ENCODE measurements around the gene PRR23E. TPM values are rescaled to one million over a fixed set of nuclear protein-coding genes. Genes with fewer than 3 reads are reported as not detected.

Gene PRR23E
- not detected for total RNA-seq
- not detected for polyA plus RNA-seq
- long read RNA-seq, donor 1, result 0 reads
- long read RNA-seq, donor 2, result 0 reads

DNA sequence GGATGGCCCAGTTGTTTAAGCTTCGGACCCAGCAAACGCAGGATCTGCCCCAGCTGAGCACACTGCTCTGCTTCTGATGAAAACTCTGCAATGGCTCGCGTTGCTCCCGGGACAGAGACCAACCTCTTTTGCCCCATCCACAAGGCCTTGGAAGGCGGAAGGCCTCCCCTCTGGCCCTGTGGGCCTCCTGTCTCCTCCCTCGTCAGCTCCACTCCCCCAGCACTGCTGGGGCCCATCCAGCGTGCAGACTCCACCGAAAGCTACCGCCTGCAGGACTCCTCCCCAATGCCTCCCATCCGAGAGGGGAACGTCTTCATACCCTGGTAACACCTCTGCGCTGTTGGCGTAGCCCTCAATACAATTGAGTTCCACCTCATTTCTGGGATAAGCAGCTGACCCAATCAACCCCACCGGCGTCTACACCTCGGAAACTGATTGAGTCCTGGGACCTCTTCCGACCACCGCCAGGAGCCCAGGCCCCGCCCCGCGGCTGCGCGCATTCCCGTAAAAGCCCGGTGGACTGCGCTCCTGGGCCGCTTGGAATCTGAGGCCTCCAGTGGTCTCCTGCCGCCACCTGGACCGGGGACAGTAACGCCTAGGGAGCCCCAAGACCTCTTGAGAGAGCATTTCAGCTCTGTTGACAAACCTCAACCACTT, at the start of gene PRR23E:
PRR23E (plus strand) TSS at position 556 of the 657 bp plus-strand sequence. CDS start 3,555 bp downstream, outside the sequence.
- 90 to 91% methylated on average over 31 of the region's 31 CpGs for WGBS, 2 donors
- no peaks in the 10 kb centered on the region for H3K27me3 ChIP-seq (ENCODE audit: control insufficient read depth in 1 of 2, insufficient read depth in 2 of 2, low read length in 1 of 2)
- intact Hi-C loops (cut with DNase I), result no loop called here
- H3K27ac ChIP-seq (ENCODE audit: low read depth in 1 of 2, low read length in 2 of 2), result no peak within 1 kb of the TSS
- H3K4me1 ChIP-seq (ENCODE audit: control insufficient read depth in 1 of 2, insufficient read depth in 2 of 2, low read length in 2 of 2), result no peaks in the 10 kb centered on the region
- H3K36me3 ChIP-seq (ENCODE audit: control insufficient read depth in 1 of 2, insufficient read depth in 2 of 2, low read length in 1 of 2), result no peaks in the 10 kb centered on the region
- peaks cover 1% of the 10 kb centered on the region for H3K9me3 ChIP-seq (ENCODE audit: control insufficient read depth, low read length)
- no peak for DNase-seq
- no peak for ATAC-seq (ENCODE audit: low FRiP score)
- H3K4me3 ChIP-seq (ENCODE audit: low read length in 2 of 2), result no peak within 1 kb of the TSS

- 80 to 99% methylated on average over 2 of the region's 2 CpGs for WGBS, 2 donors
- no peak overlapping the region for H3K27ac ChIP-seq (ENCODE audit: low read depth in 1 of 2, low read length in 2 of 2)
- intact Hi-C loops (cut with DNase I), result no loop called here
Observed at GRCh38 chr3:127143172-127143571, 49.8 kb upstream of the PRR23E start.

DNA sequence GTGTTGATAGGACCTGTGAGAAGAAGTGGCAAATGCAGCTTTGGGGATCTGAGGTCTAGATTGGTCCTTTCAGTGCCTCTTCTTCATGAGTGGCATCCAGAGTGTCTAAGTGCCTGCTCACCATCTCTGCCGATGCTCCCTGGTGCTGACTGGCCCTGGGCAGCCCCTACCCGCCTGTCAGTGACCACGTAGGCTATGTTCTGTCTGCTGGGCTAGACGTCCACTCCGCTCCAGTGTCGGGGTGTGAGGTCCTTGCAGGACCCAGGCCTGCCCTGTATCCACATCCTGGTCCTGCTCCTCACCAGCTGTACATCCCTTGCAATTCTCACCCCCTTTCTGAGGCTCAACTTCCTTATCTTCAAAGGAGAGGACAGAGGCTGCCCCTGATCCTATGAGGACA, 48.3 kb upstream of the PRR23E start:
- intact Hi-C loops (cut with DNase I), result no loop called here
- H3K9me3 ChIP-seq (ENCODE audit: control insufficient read depth, low read length), result no peaks in the 10 kb centered on the region
- no peak for DNase-seq
- H3K27me3 ChIP-seq (ENCODE audit: control insufficient read depth in 1 of 2, insufficient read depth in 2 of 2, low read length in 1 of 2), result no peaks in the 10 kb centered on the region
- no peaks in the 10 kb centered on the region for H3K4me1 ChIP-seq (ENCODE audit: control insufficient read depth in 1 of 2, insufficient read depth in 2 of 2, low read length in 2 of 2)
- WGBS, 2 donors, result 87 to 91% methylated on average over 6 of the region's 6 CpGs
- ATAC-seq (ENCODE audit: low FRiP score), result no peak
- H3K4me3 ChIP-seq (ENCODE audit: low read length in 2 of 2), result no peak overlapping the region
- H3K27ac ChIP-seq (ENCODE audit: low read depth in 1 of 2, low read length in 2 of 2), result no peak overlapping the region
- no peaks in the 10 kb centered on the region for H3K36me3 ChIP-seq (ENCODE audit: control insufficient read depth in 1 of 2, insufficient read depth in 2 of 2, low read length in 1 of 2)

More at GRCh38 chr3:127143172-127143571, 49.8 kb upstream of the PRR23E start:
- ATAC-seq (ENCODE audit: low FRiP score) (no peak), DNase-seq (no peak)
- no peaks in the 10 kb centered on the region for H3K27me3 ChIP-seq (ENCODE audit: control insufficient read depth in 1 of 2, insufficient read depth in 2 of 2, low read length in 1 of 2)
- no peaks in the 10 kb centered on the region for H3K9me3 ChIP-seq (ENCODE audit: control insufficient read depth, low read length)
- H3K4me3 ChIP-seq (ENCODE audit: low read length in 2 of 2), result no peak overlapping the region
- no peaks in the 10 kb centered on the region for H3K36me3 ChIP-seq (ENCODE audit: control insufficient read depth in 1 of 2, insufficient read depth in 2 of 2, low read length in 1 of 2)
- no peaks in the 10 kb centered on the region for H3K4me1 ChIP-seq (ENCODE audit: control insufficient read depth in 1 of 2, insufficient read depth in 2 of 2, low read length in 2 of 2)

DNA sequence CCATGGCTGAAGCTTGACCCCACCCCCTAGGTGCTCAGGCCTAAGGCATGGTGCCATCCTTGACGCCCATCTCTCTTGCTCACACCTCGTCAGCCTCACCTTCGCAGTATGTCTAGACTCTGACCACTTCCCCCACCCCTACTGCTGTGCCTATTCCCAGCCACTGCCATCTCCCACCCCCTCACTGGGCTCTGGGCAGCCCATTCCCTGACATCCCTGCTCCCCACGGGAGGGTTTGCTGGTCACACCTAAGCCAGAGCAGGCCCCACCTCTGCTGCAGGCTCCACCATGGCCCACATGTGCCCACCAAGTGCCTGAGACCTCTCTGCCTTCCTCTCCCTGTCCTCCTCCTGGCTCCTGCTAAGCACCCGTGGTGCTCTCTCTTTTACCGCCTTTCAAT, 47.7 kb upstream of the PRR23E start:
- intact Hi-C loops (cut with DNase I), result no loop called here
- Histone ChIP-seq H3K27me3 (ENCODE audit: control insufficient read depth in 1 of 2, insufficient read depth in 2 of 2, low read length in 1 of 2) (no peaks in the 10 kb centered on the region), H3K9me3 (ENCODE audit: control insufficient read depth, low read length) (no peaks in the 10 kb centered on the region), H3K4me3 (ENCODE audit: low read length in 2 of 2) (no peak overlapping the region), H3K36me3 (ENCODE audit: control insufficient read depth in 1 of 2, insufficient read depth in 2 of 2, low read length in 1 of 2) (no peaks in the 10 kb centered on the region), H3K4me1 (ENCODE audit: control insufficient read depth in 1 of 2, insufficient read depth in 2 of 2, low read length in 2 of 2) (no peaks in the 10 kb centered on the region), H3K27ac (ENCODE audit: low read depth in 1 of 2, low read length in 2 of 2) (no peak overlapping the region)
- no peak for DNase-seq
- WGBS, 2 donors, result 88 to 90% methylated on average over 6 of the region's 6 CpGs
- no peak for ATAC-seq (ENCODE audit: low FRiP score)

- no peak for ATAC-seq (ENCODE audit: low FRiP score)
- intact Hi-C loops (cut with DNase I), result no loop called here
- Histone ChIP-seq H3K27me3 (ENCODE audit: control insufficient read depth in 1 of 2, insufficient read depth in 2 of 2, low read length in 1 of 2) (no peaks in the 10 kb centered on the region), H3K9me3 (ENCODE audit: control insufficient read depth, low read length) (no peaks in the 10 kb centered on the region), H3K4me3 (ENCODE audit: low read length in 2 of 2) (no peak overlapping the region), H3K4me1 (ENCODE audit: control insufficient read depth in 1 of 2, insufficient read depth in 2 of 2, low read length in 2 of 2) (no peaks in the 10 kb centered on the region), H3K27ac (ENCODE audit: low read depth in 1 of 2, low read length in 2 of 2) (no peak overlapping the region), H3K36me3 (ENCODE audit: control insufficient read depth in 1 of 2, insufficient read depth in 2 of 2, low read length in 1 of 2) (no peaks in the 10 kb centered on the region)
- WGBS, 2 donors, result 82 to 84% methylated on average over 8 of the region's 8 CpGs
- no peak for DNase-seq
Observed at GRCh38 chr3:127147291-127147885, 45.5 kb upstream of the PRR23E start.

DNA sequence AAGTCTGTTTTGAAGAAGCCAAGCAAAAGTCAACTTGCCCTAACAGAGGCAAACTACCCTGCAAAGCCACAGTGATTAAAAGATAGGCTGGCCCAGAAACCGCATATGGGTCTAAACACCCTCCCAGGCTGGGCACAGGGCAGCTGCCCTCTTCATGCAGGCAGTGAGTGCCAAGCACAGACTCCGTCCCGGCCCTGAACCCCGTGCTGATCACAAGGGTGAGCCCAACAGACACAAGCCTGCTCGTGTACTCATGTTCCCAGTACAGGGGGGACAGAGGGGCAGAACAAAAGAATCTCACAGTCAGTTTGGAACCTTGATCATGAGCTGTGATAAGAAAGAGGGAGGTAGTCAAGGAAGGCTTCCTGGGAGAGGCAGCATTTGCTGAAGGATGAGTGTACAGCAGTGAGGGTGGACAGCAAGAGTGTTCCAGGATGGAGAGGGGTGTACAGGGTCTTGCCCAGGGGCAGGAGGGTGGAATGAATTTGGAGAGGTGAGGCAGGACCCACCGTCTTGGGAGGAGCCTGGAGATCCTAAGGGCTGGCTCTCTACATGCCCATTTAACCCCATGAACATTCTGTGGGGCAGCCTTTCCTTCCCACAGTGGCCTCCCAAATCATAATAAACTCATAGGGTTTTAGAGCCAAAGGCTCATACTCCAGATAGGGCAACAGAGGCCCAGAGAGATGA, 43.2 kb upstream of the PRR23E start:
- Histone ChIP-seq H3K4me3 (ENCODE audit: low read length in 2 of 2) (no peak overlapping the region), H3K9me3 (ENCODE audit: control insufficient read depth, low read length) (no peaks in the 10 kb centered on the region), H3K36me3 (ENCODE audit: control insufficient read depth in 1 of 2, insufficient read depth in 2 of 2, low read length in 1 of 2) (no peaks in the 10 kb centered on the region), H3K27me3 (ENCODE audit: control insufficient read depth in 1 of 2, insufficient read depth in 2 of 2, low read length in 1 of 2) (no peaks in the 10 kb centered on the region), H3K27ac (ENCODE audit: low read depth in 1 of 2, low read length in 2 of 2) (no peak overlapping the region), H3K4me1 (ENCODE audit: control insufficient read depth in 1 of 2, insufficient read depth in 2 of 2, low read length in 2 of 2) (no peaks in the 10 kb centered on the region)
- peak in 1 of 2 donors; percentile 54 for DNase-seq
- intact Hi-C loops (cut with DNase I), result no loop called here
- no peak for ATAC-seq (ENCODE audit: low FRiP score)
- WGBS, 2 donors, result 73 to 80% methylated on average over 6 of the region's 6 CpGs

GRCh38 chr3:127150513-127151250, 42.2 kb upstream of the PRR23E start:
- Histone ChIP-seq H3K4me3 (ENCODE audit: low read length in 2 of 2) (no peak overlapping the region), H3K4me1 (ENCODE audit: control insufficient read depth in 1 of 2, insufficient read depth in 2 of 2, low read length in 2 of 2) (no peaks in the 10 kb centered on the region), H3K9me3 (ENCODE audit: control insufficient read depth, low read length) (no peaks in the 10 kb centered on the region), H3K27me3 (ENCODE audit: control insufficient read depth in 1 of 2, insufficient read depth in 2 of 2, low read length in 1 of 2) (no peaks in the 10 kb centered on the region), H3K27ac (ENCODE audit: low read depth in 1 of 2, low read length in 2 of 2) (no peak overlapping the region), H3K36me3 (ENCODE audit: control insufficient read depth in 1 of 2, insufficient read depth in 2 of 2, low read length in 1 of 2) (no peaks in the 10 kb centered on the region)
- intact Hi-C loops (cut with DNase I), result no loop called here
- WGBS, 2 donors, result 92% methylated on average over 15 of the region's 15 CpGs
- DNase-seq, result peak in 1 of 2 donors; percentile 47
- no peak for ATAC-seq (ENCODE audit: low FRiP score)

- Histone ChIP-seq H3K27ac (ENCODE audit: low read depth in 1 of 2, low read length in 2 of 2) (no peak overlapping the region), H3K36me3 (ENCODE audit: control insufficient read depth in 1 of 2, insufficient read depth in 2 of 2, low read length in 1 of 2) (no peaks in the 10 kb centered on the region), H3K4me1 (ENCODE audit: control insufficient read depth in 1 of 2, insufficient read depth in 2 of 2, low read length in 2 of 2) (no peaks in the 10 kb centered on the region), H3K27me3 (ENCODE audit: control insufficient read depth in 1 of 2, insufficient read depth in 2 of 2, low read length in 1 of 2) (no peaks in the 10 kb centered on the region), H3K9me3 (ENCODE audit: control insufficient read depth, low read length) (no peaks in the 10 kb centered on the region), H3K4me3 (ENCODE audit: low read length in 2 of 2) (no peak overlapping the region)
- WGBS, 2 donors, result 94 to 95% methylated on average over 9 of the region's 9 CpGs
- ATAC-seq (ENCODE audit: low FRiP score) (no peak), DNase-seq (no peak)
- intact Hi-C loops (cut with DNase I), result no loop called here
Observed at GRCh38 chr3:127151251-127151564, 41.7 kb upstream of the PRR23E start.

Measured in aorta (tissue), 5 donors.